ENCODE data around the gene RNGTT. TPM values are rescaled to one million over a fixed set of nuclear protein-coding genes. Genes with fewer than 3 reads are reported as not detected.

Gene RNGTT
- total and polyA plus RNA-seq, 10 of the 15 experiments (the other 5 are each of a cell fraction or from before 2014, with no cell fraction given): 7.7 to 30.4 (median 22.2) TPM

- no peak overlapping the region for H3K4me3 ChIP-seq
- no peaks in the 10 kb centered on the region for H3K9me3 ChIP-seq (replicated peaks; ENCODE audit: control insufficient read depth, insufficient read depth, low read length)
- no peak overlapping the region for H3K4me2 ChIP-seq (ENCODE audit: control insufficient read depth, insufficient read depth)
- ChIA-PET CTCF (interaction anchor here (3.8 kb wide), 1 partner anchor 12 kb away, joined by 24 read pairs; no protein-coding TSS in a partner anchor), POLR2A (interaction anchor here (0.6 to 0.8 kb wide), 2 partner anchors 1175 to 1525 kb away, joined by 3 read pairs; no protein-coding TSS in a partner anchor), RAD21 (ENCODE audit: unreplicated experiment) (interaction anchor here (0.9 kb wide), 1 partner anchor 12 kb away, joined by 5 read pairs; no protein-coding TSS in a partner anchor), SMC1A (ENCODE audit: uncharacterized antibody, unreplicated experiment) (interaction anchor here (1.0 to 6.9 kb wide), 3 partner anchors 12 to 1041 kb away, joined by 3 to 56 read pairs (median 3); no protein-coding TSS in a partner anchor)
- peaks cover 1 to 4% of the 10 kb centered on the region in 2 experiments for H3K36me3 ChIP-seq (ENCODE audit: control insufficient read depth in 2 of 2, insufficient read depth in 2 of 2, low read length in 1 of 2)
- no peaks in the 10 kb centered on the region for H3K4me1 ChIP-seq (ENCODE audit: control insufficient read depth, insufficient read depth, low read length)
- no peaks in the 10 kb centered on the region for H3K79me2 ChIP-seq (ENCODE audit: control insufficient read depth, insufficient read depth, low read length)
- no TSS peak for BruUV-seq (replicated peaks)
- H4K20me1 ChIP-seq (ENCODE audit: control insufficient read depth, insufficient read depth): no peaks in the 10 kb centered on the region
- intact Hi-C loops (cut with micrococcal nuclease; ENCODE audit: unreplicated experiment) (no loop called here), in situ Hi-C loops (cut with MboI) (no loop called here)
- WGBS (ENCODE audit: insufficient coverage, insufficient replicate concordance, low lambda C conversion rate, missing lambda C conversion rate): 98% methylated on average over 3 of the region's 3 CpGs
- no peaks in the 10 kb centered on the region for H3K27me3 ChIP-seq (replicated peaks in 1 of 2; ENCODE audit: control insufficient read depth in 2 of 2, insufficient read depth in 2 of 2, low read length in 1 of 2)
- no peak overlapping the region for H3K27ac ChIP-seq (ENCODE audit: control insufficient read depth, insufficient read depth)
- DNase-seq (ENCODE audit: low read depth, low spot score) (no peak), FAIRE-seq (no peak), ATAC-seq (no peak)
- no peak overlapping the region for H2AFZ ChIP-seq (ENCODE audit: control insufficient read depth, low read depth, low read length)
- no peak overlapping the region for H3K9ac ChIP-seq (ENCODE audit: control insufficient read depth, insufficient read depth, low read length)
- TF ChIP-seq GABPA (IDR thresholded peaks at IDR 0.05; ENCODE audit: low read depth): no peak
- no peak for TF ChIP-seq TCF3 (IDR thresholded peaks at IDR 0.05; ENCODE audit: borderline replicate concordance, insufficient read depth, low read depth, low read length)
- TF ChIP-seq ZBTB4 (CRISPR knock-in tag; IDR thresholded peaks at IDR 0.05): no peak
- no peak for TF ChIP-seq SKIL (IDR thresholded peaks at IDR 0.05; ENCODE audit: low read depth, poor library complexity, severe bottlenecking)
- TF ChIP-seq, protein P1, sequence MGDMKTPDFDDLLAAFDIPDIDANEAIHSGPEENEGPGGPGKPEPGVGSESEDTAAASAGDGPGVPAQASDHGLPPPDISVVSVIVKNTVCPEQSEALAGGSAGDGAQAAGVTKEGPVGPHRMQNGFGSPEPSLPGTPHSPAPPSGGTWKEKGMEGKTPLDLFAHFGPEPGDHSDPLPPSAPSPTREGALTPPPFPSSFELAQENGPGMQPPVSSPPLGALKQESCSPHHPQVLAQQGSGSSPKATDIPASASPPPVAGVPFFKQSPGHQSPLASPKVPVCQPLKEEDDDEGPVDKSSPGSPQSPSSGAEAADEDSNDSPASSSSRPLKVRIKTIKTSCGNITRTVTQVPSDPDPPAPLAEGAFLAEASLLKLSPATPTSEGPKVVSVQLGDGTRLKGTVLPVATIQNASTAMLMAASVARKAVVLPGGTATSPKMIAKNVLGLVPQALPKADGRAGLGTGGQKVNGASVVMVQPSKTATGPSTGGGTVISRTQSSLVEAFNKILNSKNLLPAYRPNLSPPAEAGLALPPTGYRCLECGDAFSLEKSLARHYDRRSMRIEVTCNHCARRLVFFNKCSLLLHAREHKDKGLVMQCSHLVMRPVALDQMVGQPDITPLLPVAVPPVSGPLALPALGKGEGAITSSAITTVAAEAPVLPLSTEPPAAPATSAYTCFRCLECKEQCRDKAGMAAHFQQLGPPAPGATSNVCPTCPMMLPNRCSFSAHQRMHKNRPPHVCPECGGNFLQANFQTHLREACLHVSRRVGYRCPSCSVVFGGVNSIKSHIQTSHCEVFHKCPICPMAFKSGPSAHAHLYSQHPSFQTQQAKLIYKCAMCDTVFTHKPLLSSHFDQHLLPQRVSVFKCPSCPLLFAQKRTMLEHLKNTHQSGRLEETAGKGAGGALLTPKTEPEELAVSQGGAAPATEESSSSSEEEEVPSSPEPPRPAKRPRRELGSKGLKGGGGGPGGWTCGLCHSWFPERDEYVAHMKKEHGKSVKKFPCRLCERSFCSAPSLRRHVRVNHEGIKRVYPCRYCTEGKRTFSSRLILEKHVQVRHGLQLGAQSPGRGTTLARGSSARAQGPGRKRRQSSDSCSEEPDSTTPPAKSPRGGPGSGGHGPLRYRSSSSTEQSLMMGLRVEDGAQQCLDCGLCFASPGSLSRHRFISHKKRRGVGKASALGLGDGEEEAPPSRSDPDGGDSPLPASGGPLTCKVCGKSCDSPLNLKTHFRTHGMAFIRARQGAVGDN (IDR thresholded peaks at IDR 0.05): no peak
- no peak for TF ChIP-seq RAD51 (IDR thresholded peaks at IDR 0.05)
- TF ChIP-seq POU2F2 (IDR thresholded peaks at IDR 0.05; ENCODE audit: borderline replicate concordance, low read depth, low read length): no peak
- no peak for TF ChIP-seq ZNF384 (IDR thresholded peaks at IDR 0.05; ENCODE audit: borderline replicate concordance, low read depth, low read length)
- no peak for TF ChIP-seq ZSCAN29 (IDR thresholded peaks at IDR 0.05)
- no peak for TF ChIP-seq KLF5 (IDR thresholded peaks at IDR 0.05; ENCODE audit: partially characterized antibody)
- TF ChIP-seq BCL11A (IDR thresholded peaks at IDR 0.05; ENCODE audit: low read depth, low read length): no peak
- no peak for TF ChIP-seq HCFC1 (IDR thresholded peaks at IDR 0.05; ENCODE audit: low read length)
- TF ChIP-seq SMAD5 (IDR thresholded peaks at IDR 0.05; ENCODE audit: low read depth): no peak
- TF ChIP-seq POLR2AphosphoS5 (IDR thresholded peaks at IDR 0.05; ENCODE audit: low read length): no peak
- no peak for TF ChIP-seq CBFB (IDR thresholded peaks at IDR 0.05; ENCODE audit: low read depth)
- no peak for TF ChIP-seq ZNF217 (IDR thresholded peaks at IDR 0.05)
- TF ChIP-seq JUND (IDR thresholded peaks at IDR 0.05; ENCODE audit: low read depth, low read length): no peak
Observed at GRCh38 chr6:88858455-88858854, 105.0 kb downstream of the RNGTT start.
